ENCODE data around the gene ATP8B1. TPM values are rescaled to one million over a fixed set of nuclear protein-coding genes. Genes with fewer than 3 reads are reported as not detected.

The ATP8B1 gene
- total and polyA plus RNA-seq, 9 of the 15 experiments (the other 6 are each of a cell fraction or from before 2014, with no cell fraction given), result 0.01 to 0.22 (median 0.03) TPM; not detected in 3

GRCh38 chr18:57805117-57805516 is 2.0 kb upstream of the ATP8B1 start:
- no peaks in the 10 kb centered on the region for H3K36me3 ChIP-seq (ENCODE audit: control insufficient read depth, insufficient read depth, low read length)
- peaks cover 0 to 22% of the 10 kb centered on the region in 2 experiments; a peak in 3 of 5 replicates for H3K4me1 ChIP-seq (replicated peaks in 1 of 2; ENCODE audit: control insufficient read depth in 2 of 2, insufficient read depth in 2 of 2, low read length in 2 of 2)
- WGBS (ENCODE audit: insufficient coverage, low coverage, missing lambda C conversion rate), result 73% methylated on average over 5 of the region's 6 CpGs
- H3K4me3 ChIP-seq, result no peak overlapping the region
- no peak overlapping the region for H2AFZ ChIP-seq (ENCODE audit: low read depth, low read length)
- peaks cover 12 to 28% of the 10 kb centered on the region in 2 experiments; a peak in 3 of 5 replicates for H3K27me3 ChIP-seq (ENCODE audit: control insufficient read depth in 2 of 2, insufficient read depth in 2 of 2, low read length in 2 of 2)
- no TSS peak for BruUV-seq (replicated peaks)
- no peaks in the 10 kb centered on the region for H4K20me1 ChIP-seq (replicated peaks; ENCODE audit: control insufficient read depth, insufficient read depth, low read length)
- intact Hi-C loops (cut with micrococcal nuclease), result no loop called here
- DNase-seq (ENCODE audit: extremely low read depth in 1 of 4, low spot score in 3 of 4), result no peak
- in situ Hi-C loops (cut with MboI), result no loop called here
- FAIRE-seq, result no peak
- H3K9me1 ChIP-seq (ENCODE audit: control insufficient read depth, insufficient read depth, low read length), result no peaks in the 10 kb centered on the region
- H3K9ac ChIP-seq (ENCODE audit: insufficient read depth in 1 of 2, low read depth in 2 of 2, low read length in 2 of 2), result no peak overlapping the region
- TF ChIP-seq ZNF431 (CRISPR knock-in tag; IDR thresholded peaks at IDR 0.05) (no peak), TCF15 (CRISPR knock-in tag; IDR thresholded peaks at IDR 0.05) (no peak), ZNF609 (CRISPR knock-in tag; IDR thresholded peaks at IDR 0.05; ENCODE audit: borderline replicate concordance) (no peak), RBFOX2 (IDR thresholded peaks at IDR 0.05; ENCODE audit: low read depth, low read length) (no peak), RAD21 (CRISPR knock-in tag; conservative IDR thresholded peaks at IDR 0.05 in 1 of 2, IDR thresholded peaks at IDR 0.05 in 1 of 2) (no peak), CXXC5 (CRISPR knock-in tag; IDR thresholded peaks at IDR 0.05) (no peak), SMARCB1 (IDR thresholded peaks at IDR 0.05; ENCODE audit: insufficient read length, low read depth) (no peak)
- ChIA-PET CTCF (ENCODE audit: low intra/inter-chr PET ratio) (no interaction called here), POLR2A (no interaction called here)
- H3K27ac ChIP-seq (ENCODE audit: extremely low read depth, low read depth, low read length), result no peak overlapping the region
- no peaks in the 10 kb centered on the region for H3K9me3 ChIP-seq (replicated peaks; ENCODE audit: control insufficient read depth, insufficient read depth, low read depth, low read length)
- no peaks in the 10 kb centered on the region for H3K79me2 ChIP-seq (ENCODE audit: control insufficient read depth, insufficient read depth, low read length)
- ATAC-seq, result no peak
- no peak overlapping the region for H3K4me2 ChIP-seq (ENCODE audit: insufficient read depth, low read length)
